Right atrium auricular region (tissue), 2 donors: ENCODE measurements around the gene SLC44A2. TPM values are rescaled to one million over a fixed set of nuclear protein-coding genes. Genes with fewer than 3 reads are reported as not detected.

Experiments used
- DNase-seq: peaks from one replicate; pipeline ENCODE4 v3.0.0-alpha.2; 2019; ENCODE audit warnings: low spot score
- H3K27ac ChIP-seq, 2 donors: fragments of 200-600 bp; sonication (generic); 1 replicate in 1 of 2; 2 replicates in 1 of 2; pipeline ENCODE4 v1.5.1; 2016 to 2019
- H3K27me3 ChIP-seq, 2 donors: fragments of 200-600 bp; sonication (generic); one replicate each; pipeline versions ENCODE4 v1.5.1 to v1.6.0; 2017 to 2019
- H3K36me3 ChIP-seq: fragments of 200-600 bp; sonication (generic); one replicate; pipeline ENCODE4 v1.5.1; 2016
- H3K4me1 ChIP-seq, 2 donors: fragments of 200-600 bp; sonication (generic); one replicate each; pipeline versions ENCODE4 v1.5.1 to v1.6.0; 2017 to 2019
- H3K4me3 ChIP-seq, 2 donors: fragments of 200-600 bp; sonication (generic); 1 replicate in 1 of 2; 2 replicates in 1 of 2; pipeline ENCODE4 v1.5.1; 2017 to 2019; ENCODE audit warnings: mild to moderate bottlenecking in 1 of 2, moderate library complexity in 1 of 2
- H3K9me3 ChIP-seq, 2 donors: fragments of 200-600 bp; sonication (generic); one replicate each; pipeline ENCODE4 v1.5.1; 2019
- CTCF ChIP-seq, 2 donors: fragments of 200-600 bp; sonication (generic); IDR thresholded peaks; one replicate each; pipeline ENCODE4 v1.5.1; 2019; ENCODE audit warnings: antibody characterized with exemption in 2 of 2
- total RNA-seq, 2 donors: library from RNA; depleted of rRNA; stranded (reverse); fragments of >200 nt; gene quantifications; one replicate each; pipeline ENCODE4 v1.1.0, GENCODE V29; 2016

SLC44A2 gene
- total RNA-seq, 2 donors from 2014 or later, result 91.3 to 96.2 TPM

DNA sequence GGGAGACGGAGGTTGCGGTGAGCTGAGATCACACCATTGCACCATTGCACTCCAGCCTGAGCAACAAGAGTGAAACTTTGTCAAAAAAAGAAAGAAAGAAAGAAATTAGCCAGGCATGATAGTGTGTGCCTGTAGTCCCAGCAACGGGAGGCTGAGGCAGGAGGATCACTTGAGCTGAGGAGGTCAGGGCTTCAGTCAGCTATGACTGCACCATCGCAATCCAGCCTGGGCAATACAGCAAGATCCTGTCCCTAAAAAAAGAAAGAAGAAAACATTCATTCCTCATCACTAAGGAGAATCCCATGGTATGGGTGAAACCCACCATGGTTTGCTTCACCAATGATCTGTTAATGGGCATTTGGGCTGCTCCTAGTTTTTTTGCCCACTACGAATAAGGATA is 25.2 kb upstream of the SLC44A2 start:
- H3K27me3 ChIP-seq, result no peaks in the 10 kb centered on the region
- DNase-seq, result no peak
- H3K9me3 ChIP-seq, result no peaks in the 10 kb centered on the region
- peaks cover 0 to 27% of the 10 kb centered on the region in 2 donors for H3K4me1 ChIP-seq
- H3K27ac ChIP-seq, result no peak overlapping the region
- H3K4me3 ChIP-seq, result no peak overlapping the region
- no peak for TF ChIP-seq CTCF (IDR thresholded peaks at IDR 0.05)
- no peaks in the 10 kb centered on the region for H3K36me3 ChIP-seq

GRCh38 chr19:10601999-10602329 is 23.4 kb upstream of the SLC44A2 start:
- no peak for DNase-seq
- Histone ChIP-seq H3K36me3 (no peaks in the 10 kb centered on the region), H3K9me3 (no peaks in the 10 kb centered on the region), H3K4me1 (peaks cover 0 to 22% of the 10 kb centered on the region in 2 donors), H3K27ac (no peak overlapping the region), H3K4me3 (peak overlapping the region in 1 of 2 donors; percentile 99), H3K27me3 (no peaks in the 10 kb centered on the region)
- no peak for TF ChIP-seq CTCF (IDR thresholded peaks at IDR 0.05)

DNA sequence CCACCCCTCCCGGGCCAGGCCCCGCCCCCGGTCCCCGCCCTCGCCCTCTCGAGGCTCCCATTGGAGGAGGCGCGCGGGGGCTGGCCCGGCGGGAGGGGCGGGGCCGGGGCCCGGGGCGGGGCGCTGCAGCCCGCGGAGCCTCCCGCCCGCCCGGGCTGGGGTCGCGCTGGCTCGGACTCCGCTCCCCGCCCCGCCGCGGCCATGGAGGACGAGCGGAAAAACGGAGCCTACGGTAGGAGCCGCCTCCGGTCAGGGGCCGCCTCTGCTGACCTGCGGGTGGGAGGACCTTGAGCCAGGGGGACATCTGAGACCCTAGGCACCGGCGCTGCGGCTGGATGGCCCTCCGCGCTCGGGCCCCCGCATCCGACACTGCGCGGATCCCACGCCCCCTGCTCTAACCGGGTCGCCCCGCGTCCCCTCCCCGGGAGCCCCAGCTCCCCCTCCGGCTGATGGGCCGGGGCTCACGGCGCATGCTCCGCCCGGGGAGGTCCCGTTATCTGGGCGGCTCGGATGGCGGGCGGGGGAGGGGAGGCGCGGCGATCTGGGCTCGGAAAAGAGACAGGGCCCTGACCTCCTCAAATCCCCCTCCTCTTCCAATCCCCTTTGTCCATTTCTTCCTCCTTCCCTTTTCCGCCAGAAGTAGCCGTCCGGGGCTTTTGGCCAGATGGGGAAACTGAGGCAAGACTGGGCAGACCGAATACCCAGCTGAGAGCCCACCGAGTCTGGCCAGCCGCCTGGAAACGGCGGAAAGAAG is 22.8 kb upstream of the SLC44A2 start:
- H3K4me1 ChIP-seq, result peaks cover 0 to 22% of the 10 kb centered on the region in 2 donors

DNA sequence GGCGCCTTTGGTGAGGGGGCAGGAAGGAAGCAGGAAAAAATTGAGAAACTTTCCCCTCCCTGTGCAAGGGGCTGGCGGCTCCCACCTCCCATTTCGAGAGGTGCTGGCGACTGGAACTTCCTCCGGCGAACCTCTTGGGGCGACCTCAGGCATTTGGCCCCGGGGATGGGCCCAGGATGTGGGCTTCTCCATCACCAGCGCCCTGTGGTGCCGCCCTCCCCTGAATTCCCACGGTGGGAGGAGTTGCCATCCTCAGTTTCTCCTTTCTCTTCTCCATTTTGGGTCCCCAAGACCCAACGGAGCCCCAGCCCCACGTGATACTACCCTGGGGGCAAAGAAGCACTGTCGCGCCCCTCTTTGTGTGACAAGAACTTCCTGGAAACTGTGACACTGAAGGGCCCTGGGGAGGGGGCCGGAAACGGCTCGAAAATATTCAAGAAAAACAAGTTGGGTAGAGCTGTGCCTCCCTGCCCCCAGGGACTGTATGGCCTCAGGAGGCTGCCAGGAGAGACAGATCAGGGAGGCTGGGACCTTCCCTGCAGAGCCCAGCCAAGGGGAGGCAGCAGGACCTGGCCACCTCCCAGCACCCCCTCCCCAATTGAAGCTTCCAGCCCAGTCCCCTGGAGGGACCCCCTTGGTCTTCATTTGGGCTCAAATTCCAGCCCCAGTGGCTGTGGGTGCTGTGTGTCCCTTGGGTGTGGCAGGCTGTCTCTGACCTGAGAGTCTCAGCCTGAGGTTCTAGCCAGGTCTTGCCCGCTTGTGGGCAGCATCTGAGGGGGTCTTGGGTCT is 22.1 kb upstream of the SLC44A2 start:
- H3K27ac ChIP-seq, result peak overlapping the region; percentile 96 to 98
- H3K9me3 ChIP-seq, result no peaks in the 10 kb centered on the region
- no peak for TF ChIP-seq CTCF (IDR thresholded peaks at IDR 0.05)
- H3K4me3 ChIP-seq, result peak overlapping the region; percentile 99 to 100
- peaks cover 0 to 22% of the 10 kb centered on the region in 2 donors for H3K4me1 ChIP-seq
- DNase-seq, result peak; percentile 63
- no peaks in the 10 kb centered on the region for H3K27me3 ChIP-seq
- no peaks in the 10 kb centered on the region for H3K36me3 ChIP-seq

More for the DNA sequence above, 22.8 kb upstream of the SLC44A2 start:
- Histone ChIP-seq H3K36me3 (no peaks in the 10 kb centered on the region), H3K9me3 (no peaks in the 10 kb centered on the region), H3K27ac (peak overlapping the region; percentile 96 to 98), H3K4me3 (peak overlapping the region; percentile 99 to 100), H3K27me3 (no peaks in the 10 kb centered on the region)
- TF ChIP-seq CTCF (IDR thresholded peaks at IDR 0.05), result no peak
- peak; percentile 83 for DNase-seq

GRCh38 chr19:10603873-10604459 is 21.4 kb upstream of the SLC44A2 start:
- Histone ChIP-seq H3K4me1 (peaks cover 0 to 22% of the 10 kb centered on the region in 2 donors), H3K27me3 (no peaks in the 10 kb centered on the region), H3K27ac (peak overlapping the region; percentile 96 to 98), H3K4me3 (peak overlapping the region; percentile 99 to 100), H3K36me3 (no peaks in the 10 kb centered on the region), H3K9me3 (no peaks in the 10 kb centered on the region)
- no peak for TF ChIP-seq CTCF (IDR thresholded peaks at IDR 0.05)
- DNase-seq, result peak; percentile 65
